B cell (primary cell): ENCODE results near the gene TMEM131L. TPM values are rescaled to one million over a fixed set of nuclear protein-coding genes. Genes with fewer than 3 reads are reported as not detected.

ENCODE experiments used
- ATAC-seq: fragments of 200-7000 bp; cut with Tn5 transposase; one replicate; pipeline ENCODE4 v1.10.0; 2021; ENCODE audit warnings: low read depth, mild to moderate bottlenecking, moderate number of reproducible peaks, moderate library complexity
- CTCF ChIA-PET: fragments of 350-600 bp; sonication (Branson Sonifier 250); formaldehyde crosslinking; loops from one replicate; lab custom pipeline; 2021; ENCODE audit warnings: antibody characterized with exemption, inconsistent platforms; lab: Charles Lee
- POLR2A ChIA-PET: fragments of 350-600 bp; sonication (Branson Sonifier 250); formaldehyde crosslinking; loops from one replicate; lab custom pipeline; 2021; ENCODE audit warnings: antibody characterized with exemption; lab: Charles Lee
- DNase-seq: peaks from one replicate; pipeline ENCODE4 v3.0.0; 2013
- H2AFZ ChIP-seq: 2 replicates; pipeline ENCODE4 v1.6.1; 2012; ENCODE audit warnings: mild to moderate bottlenecking, low read depth, low read length; ENCODE audit not compliant: insufficient read depth, poor library complexity, severe bottlenecking
- H3K27ac ChIP-seq, 2 donors: 1 replicate in 1 of 2; 2 replicates in 1 of 2; pipeline ENCODE4 v1.5.1; 2012 to 2013; ENCODE audit warnings: low read length in 2 of 2, mild to moderate bottlenecking in 2 of 2, moderate library complexity in 1 of 2
- H3K27me3 ChIP-seq, 4 experiments: fragments of 200-600 bp in 1 of 4; sonication (generic) in 1 of 4; replicated peaks in 1 of 4; 1 replicate in 2 of 4; 2 replicates in 2 of 4; pipeline versions ENCODE4 v1.6.1 to v1.7.0; 2013 to 2016; ENCODE audit warnings: low read length in 3 of 4, mild to moderate bottlenecking in 2 of 4, mixed read lengths in 1 of 4, moderate library complexity in 1 of 4; ENCODE audit not compliant: insufficient read depth in 4 of 4, control insufficient read depth in 3 of 4; ENCODE audit errors: control extremely low read depth in 1 of 4
- H3K36me3 ChIP-seq, 2 experiments: replicated peaks in 1 of 2; 1 replicate in 1 of 2; 2 replicates in 1 of 2; pipeline versions ENCODE4 v1.6.1 to v1.7.1; 2013; ENCODE audit warnings: low read length in 1 of 2; ENCODE audit not compliant: insufficient read depth in 2 of 2, control insufficient read depth in 1 of 2; ENCODE audit errors: control extremely low read depth in 1 of 2, extremely low read depth in 1 of 2
- H3K4me1 ChIP-seq, 2 donors: fragments of 200-600 bp in 1 of 2; sonication (generic) in 1 of 2; 1 replicate in 1 of 2; 2 replicates in 1 of 2; pipeline versions ENCODE4 v1.5.1 to v1.6.1; 2013 to 2017; ENCODE audit warnings: low read length in 2 of 2; ENCODE audit not compliant: control insufficient read depth in 2 of 2, insufficient read depth in 2 of 2
- H3K4me2 ChIP-seq: replicated peaks from 2 replicates; pipeline ENCODE3; 2012; ENCODE audit warnings: mild to moderate bottlenecking, low read depth, low read length; ENCODE audit not compliant: poor library complexity, severe bottlenecking
- H3K4me3 ChIP-seq, 5 experiments: fragments of 200-600 bp in 1 of 5; sonication (generic) in 1 of 5; 1 replicate in 3 of 5; 2 replicates in 2 of 5; pipeline versions ENCODE4 v1.5.1 to v1.7.0; 2011 to 2016; ENCODE audit warnings: low read length in 4 of 5, mild to moderate bottlenecking in 4 of 5, low read depth in 2 of 5, control low read depth in 1 of 5, moderate library complexity in 1 of 5; ENCODE audit not compliant: insufficient read depth in 1 of 5; ENCODE audit errors: control extremely low read depth in 1 of 5, extremely low read depth in 1 of 5
- H3K79me2 ChIP-seq: fragments of 200-600 bp; sonication (generic); one replicate; pipeline ENCODE4 v1.6.0; 2016; ENCODE audit warnings: low read length; ENCODE audit not compliant: control insufficient read depth, insufficient read depth
- H3K9ac ChIP-seq: fragments of 200-600 bp; sonication (generic); 2 replicates; pipeline ENCODE4 v1.6.1; 2017; ENCODE audit warnings: mild to moderate bottlenecking, low read length, moderate library complexity
- H3K9me3 ChIP-seq, 3 donors: one replicate each; pipeline versions ENCODE4 v1.6.1 to v1.7.1; 2013; ENCODE audit warnings: low read length in 2 of 3; ENCODE audit not compliant: control insufficient read depth in 2 of 3, insufficient read depth in 1 of 3; ENCODE audit errors: control extremely low read depth in 1 of 3
- H4K20me1 ChIP-seq: 2 replicates; pipeline ENCODE4 v1.6.0; 2012; ENCODE audit warnings: mild to moderate bottlenecking, low read length; ENCODE audit not compliant: insufficient read depth, control insufficient read depth, poor library complexity, severe bottlenecking
- H3K27ac Mint-ChIP-seq: one replicate; pipeline ENCODE4 v1.8.0; 2021; ENCODE audit warnings: mixed read lengths
- H3K27me3 Mint-ChIP-seq: one replicate; pipeline ENCODE4 v1.8.0; 2021; ENCODE audit warnings: mixed read lengths
- H3K4me1 Mint-ChIP-seq: one replicate; pipeline ENCODE4 v1.8.0; 2021; ENCODE audit warnings: mixed read lengths
- H3K4me3 Mint-ChIP-seq: one replicate; pipeline ENCODE4 v1.8.0; 2021; ENCODE audit warnings: mixed read lengths
- H3K9me3 Mint-ChIP-seq: one replicate; pipeline ENCODE4 v1.8.0; 2022; ENCODE audit warnings: mixed read lengths; ENCODE audit not compliant: insufficient read depth
- CTCF ChIP-seq: fragments of 200-600 bp; IDR thresholded peaks from one replicate; pipeline ENCODE4 v1.8.0; 2022; ENCODE audit warnings: antibody characterized with exemption, mild to moderate bottlenecking
- EZH2 ChIP-seq: IDR thresholded peaks from 2 replicates; pipeline ENCODE4 v1.6.1; 2012; ENCODE audit warnings: borderline replicate concordance, low read depth, mild to moderate bottlenecking, moderate library complexity, low read length; ENCODE audit not compliant: insufficient read depth, poor library complexity, severe bottlenecking
- WGBS: methylation state at CpG from one replicate; pipeline ENCODE4 v1.1.5; 2013; ENCODE audit warnings: missing lambda C conversion rate; ENCODE audit not compliant: insufficient coverage; 5-methylcytosine and 5-hydroxymethylcytosine counted together
- intact Hi-C: fragments of 100-400 bp; cut with micrococcal nuclease; formaldehyde crosslinking; loops from one replicate; pipeline ENCODE4 v1.10.0; 2022
- polyA plus RNA-seq: library from polyadenylated mRNA; depleted of rRNA; stranded (reverse); fragments of >200 nt; gene quantifications from 2 replicates; pipeline ENCODE4 v1.2.3, GENCODE V29; 2012
- total RNA-seq, 2 donors: library from RNA; stranded (reverse); fragments of 120-200 nt in 1 of 2; gene quantifications; 1 replicate in 1 of 2; 2 replicates in 1 of 2; pipeline versions ENCODE4 v1.2.3 to v1.2.4, GENCODE V29; 2013 to 2022

Gene TMEM131L
- total and polyA plus RNA-seq, 2 donors (not counting 1 experiment from before 2014, with no cell fraction given), result 56.4 to 120 TPM

GRCh38 chr4:153532636-153533035, 66.5 kb downstream of the TMEM131L start:
- peaks cover 100% of the 10 kb centered on the region for H3K79me2 ChIP-seq
- no peak for DNase-seq
- H3K9ac ChIP-seq, result no peak overlapping the region
- peaks cover 87% of the 10 kb centered on the region for H3K4me1 Mint-ChIP-seq
- H2AFZ ChIP-seq, result no peak overlapping the region
- TF ChIP-seq CTCF (no peak), EZH2 (no peak)
- ChIA-PET POLR2A (interaction anchor here (0.5 kb wide), 1 partner anchor 33 kb away, joined by 3 read pairs; no protein-coding TSS in a partner anchor), CTCF (interaction anchor here (0.7 to 2.3 kb wide), 7 partner anchors 9 to 99 kb away, joined by 3 to 7 read pairs (median 4); no protein-coding TSS in a partner anchor)
- H4K20me1 ChIP-seq, result peaks cover 92% of the 10 kb centered on the region
- H3K4me2 ChIP-seq, result no peak overlapping the region
- no peak overlapping the region for H3K4me3 ChIP-seq
- ATAC-seq, result no peak
- intact Hi-C loops, result no loop called here
- peaks cover 0 to 30% of the 10 kb centered on the region in 2 experiments for H3K36me3 ChIP-seq
- H3K9me3 Mint-ChIP-seq, result no peaks in the 10 kb centered on the region
- H3K9me3 ChIP-seq, result no peaks in the 10 kb centered on the region
- H3K27me3 ChIP-seq, result no peaks in the 10 kb centered on the region
- 95% methylated on average over 3 of the region's 6 CpGs for WGBS
- H3K4me1 ChIP-seq, result peaks cover 85% of the 10 kb centered on the region in 2 donors
- no peak overlapping the region for H3K27ac Mint-ChIP-seq
- H3K4me3 Mint-ChIP-seq, result no peak overlapping the region
- no peaks in the 10 kb centered on the region for H3K27me3 Mint-ChIP-seq
- peak overlapping the region in 1 of 2 donors; percentile 45 for H3K27ac ChIP-seq

GRCh38 chr4:153533387-153533786, 67.2 kb downstream of the TMEM131L start:
- H3K9me3 ChIP-seq, result no peaks in the 10 kb centered on the region
- peaks cover 0 to 38% of the 10 kb centered on the region in 2 experiments for H3K36me3 ChIP-seq
- H3K27me3 ChIP-seq, result no peaks in the 10 kb centered on the region
- peak overlapping the region in 1 of 2 donors; percentile 57 for H3K27ac ChIP-seq
- H3K79me2 ChIP-seq, result peaks cover 100% of the 10 kb centered on the region
- Mint-ChIP-seq H3K27ac (peak overlapping the region; percentile 56), H3K4me1 (peaks cover 87% of the 10 kb centered on the region), H3K4me3 (no peak overlapping the region), H3K9me3 (no peaks in the 10 kb centered on the region), H3K27me3 (no peaks in the 10 kb centered on the region)
- H4K20me1 ChIP-seq, result peaks cover 96% of the 10 kb centered on the region
- no peak overlapping the region for H2AFZ ChIP-seq
- ATAC-seq, result no peak
- H3K9ac ChIP-seq, result no peak overlapping the region
- TF ChIP-seq CTCF, result no peak
- no peak for TF ChIP-seq EZH2
- POLR2A ChIA-PET, result no interaction called here
- CTCF ChIA-PET, result interaction anchor here (0.7 to 2.3 kb wide), 6 partner anchors 10 to 172 kb away, joined by 3 to 7 read pairs (median 4); no protein-coding TSS in a partner anchor
- DNase-seq, result no peak
- intact Hi-C loops, result no loop called here
- peaks cover 81 to 85% of the 10 kb centered on the region in 2 donors for H3K4me1 ChIP-seq
- H3K4me2 ChIP-seq, result no peak overlapping the region
- no peak overlapping the region for H3K4me3 ChIP-seq
